AG09309 (cell line): ENCODE results near the gene MAPKAPK3.

Experiments
- DNase-seq: peaks from one replicate; pipeline ENCODE4 v3.0.0-alpha.2; 2010; ENCODE audit warnings: low read depth
- H3K4me3 ChIP-seq: 2 replicates; pipeline ENCODE4 v1.5.1; 2011; ENCODE audit warnings: mild to moderate bottlenecking, low read depth, low read length, moderate library complexity; ENCODE audit not compliant: control insufficient read depth
- CTCF ChIP-seq: IDR thresholded peaks from 2 replicates; pipeline ENCODE4 v1.5.1; 2011; ENCODE audit warnings: mild to moderate bottlenecking, low read depth, low read length, inconsistent platforms; ENCODE audit not compliant: insufficient read depth, control insufficient read depth; ENCODE audit errors: missing control alignments

Gene MAPKAPK3

GRCh38 chr3:50612234-50612882 is 4.6 kb upstream of the MAPKAPK3 start:
- H3K4me3 ChIP-seq, result peak overlapping the region; percentile 68
- TF ChIP-seq CTCF, result no peak
- no peak for DNase-seq

GRCh38 chr3:50612970-50613846 is 3.7 kb upstream of the MAPKAPK3 start:
- DNase-seq, result no peak
- no peak for TF ChIP-seq CTCF
- no peak overlapping the region for H3K4me3 ChIP-seq

- H3K4me3 ChIP-seq, result no peak overlapping the region
- DNase-seq, result no peak
- TF ChIP-seq CTCF, result no peak
These were observed 1.8 kb upstream of the MAPKAPK3 start for GRCh38 chr3:50615190-50615589.

DNA sequence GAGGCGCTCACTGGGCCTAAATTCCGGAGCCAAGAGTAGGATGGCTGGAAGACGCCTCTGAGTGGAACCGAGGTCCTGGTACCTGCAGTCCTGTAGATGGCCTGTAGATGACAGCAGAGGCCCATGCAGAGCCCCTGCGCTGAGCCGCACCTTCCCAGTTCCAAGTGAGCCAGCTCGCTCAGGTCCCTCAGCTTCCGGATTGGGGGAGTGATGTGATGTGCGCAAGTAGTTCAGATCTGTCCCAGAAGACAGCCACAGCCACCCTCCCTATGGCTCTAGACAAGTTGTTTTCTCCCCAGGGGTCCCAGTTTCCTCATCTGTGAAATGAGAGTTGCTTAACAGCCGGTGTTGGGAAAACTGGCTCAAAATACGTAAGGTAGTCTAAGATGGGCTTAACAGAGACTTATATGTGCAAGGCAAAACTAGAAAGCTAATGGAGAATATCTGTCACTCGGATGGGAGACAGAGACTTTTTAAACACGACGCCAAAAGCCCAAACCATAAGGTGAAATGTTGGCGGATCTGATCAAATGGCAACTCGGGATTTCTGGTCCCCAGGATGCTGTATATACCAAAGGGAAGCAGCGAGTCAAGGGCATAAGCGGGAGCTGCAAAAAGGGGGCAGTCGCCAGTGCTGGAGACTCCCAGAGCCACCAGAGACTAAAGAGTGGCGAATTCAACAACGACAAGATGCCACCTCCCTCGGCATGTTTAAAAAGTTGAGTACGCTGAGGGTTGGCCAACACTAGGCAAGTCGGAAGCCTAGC is 765 bp upstream of the MAPKAPK3 start:
- TF ChIP-seq CTCF, result peak; percentile 100
- DNase-seq, result no peak
- H3K4me3 ChIP-seq, result peak overlapping the region; percentile 76

DNA sequence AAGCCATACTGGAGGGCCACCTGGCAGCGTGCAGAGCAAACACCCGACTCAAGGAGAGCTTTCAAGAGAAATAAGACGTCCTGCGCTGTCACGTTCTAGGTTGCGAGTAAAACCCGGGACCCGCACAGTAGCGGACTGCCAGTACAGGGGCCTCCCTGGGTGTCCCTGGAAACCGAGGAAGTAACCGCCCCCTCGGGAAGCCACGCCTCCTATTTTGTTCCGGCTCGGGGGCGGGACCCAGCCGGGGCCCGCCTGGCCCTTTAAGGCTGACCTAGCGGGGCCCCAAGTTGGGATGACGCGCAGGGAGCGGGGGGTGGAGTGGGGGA is 218 bp upstream of the MAPKAPK3 start:
- DNase-seq, result no peak
- no peak for TF ChIP-seq CTCF
- peak overlapping the region; percentile 76 for H3K4me3 ChIP-seq

- DNase-seq, result no peak
- peak overlapping the region; percentile 76 for H3K4me3 ChIP-seq
- no peak for TF ChIP-seq CTCF
These were observed 1.0 kb downstream of the MAPKAPK3 start for GRCh38 chr3:50617911-50618481.
